Measurements from ENCODE around the gene AGO1.
A peak's percentile ranks its signal among the peaks of the same experiment; 100 is the strongest.

Gene AGO1

GRCh38 chr1:35852241-35852640 is 30.8 kb upstream of the AGO1 start:
- Histone ChIP-seq H3K27ac (ENCODE audit: low read length) (no peak overlapping the region), H3K9me3 (ENCODE audit: insufficient read depth, low read length) (no peaks in the 10 kb centered on the region), H3K36me3 (replicated peaks; ENCODE audit: low read depth, low read length) (no peaks in the 10 kb centered on the region), H2AFZ (ENCODE audit: low read depth, low read length) (no peak overlapping the region), H4K20me1 (ENCODE audit: insufficient read depth, low read length) (no peaks in the 10 kb centered on the region), H3K4me1 (ENCODE audit: low read length) (peaks cover 4% of the 10 kb centered on the region), H3K79me2 (ENCODE audit: low read length) (no peaks in the 10 kb centered on the region), H3K27me3 (ENCODE audit: low read depth, low read length) (no peaks in the 10 kb centered on the region), H3K4me3 (ENCODE audit: low read length) (no peak overlapping the region), H3K9ac (ENCODE audit: low read length) (no peak overlapping the region), H3K4me2 (ENCODE audit: low read length) (no peak overlapping the region)
- TF ChIP-seq EZH2phosphoT487 (IDR thresholded peaks at IDR 0.05; ENCODE audit: low read depth) (no peak), CTCF (IDR thresholded peaks at IDR 0.05; ENCODE audit: low read depth, low read length) (no peak)

GRCh38 chr1:35854989-35855700 is 27.9 kb upstream of the AGO1 start:
- Histone ChIP-seq H3K27ac (ENCODE audit: low read length) (no peak overlapping the region), H3K4me3 (ENCODE audit: low read length) (no peak overlapping the region)
- TF ChIP-seq CTCF (IDR thresholded peaks at IDR 0.05; ENCODE audit: low read depth, low read length) (no peak), EZH2phosphoT487 (IDR thresholded peaks at IDR 0.05; ENCODE audit: low read depth) (no peak)

GRCh38 chr1:35856964-35857363 is 26.0 kb upstream of the AGO1 start:
- Histone ChIP-seq H3K27ac (ENCODE audit: low read length) (no peak overlapping the region), H4K20me1 (ENCODE audit: insufficient read depth, low read length) (no peaks in the 10 kb centered on the region)
- TF ChIP-seq CTCF (IDR thresholded peaks at IDR 0.05; ENCODE audit: low read depth, low read length) (no peak), EZH2phosphoT487 (IDR thresholded peaks at IDR 0.05; ENCODE audit: low read depth) (no peak)

More at GRCh38 chr1:35854989-35855700, 27.9 kb upstream of the AGO1 start:
- H3K4me2 ChIP-seq (ENCODE audit: low read length): no peak overlapping the region
- no peaks in the 10 kb centered on the region for H3K4me1 ChIP-seq (ENCODE audit: low read length)
- no peaks in the 10 kb centered on the region for H3K36me3 ChIP-seq (replicated peaks; ENCODE audit: low read depth, low read length)
- no peaks in the 10 kb centered on the region for H3K9me3 ChIP-seq (ENCODE audit: insufficient read depth, low read length)
- H4K20me1 ChIP-seq (ENCODE audit: insufficient read depth, low read length): no peaks in the 10 kb centered on the region
- no peak overlapping the region for H2AFZ ChIP-seq (ENCODE audit: low read depth, low read length)
- no peaks in the 10 kb centered on the region for H3K79me2 ChIP-seq (ENCODE audit: low read length)
- no peak overlapping the region for H3K9ac ChIP-seq (ENCODE audit: low read length)
- H3K27me3 ChIP-seq (ENCODE audit: low read depth, low read length): no peaks in the 10 kb centered on the region

GRCh38 chr1:35857830-35858229 is 25.2 kb upstream of the AGO1 start:
- Histone ChIP-seq H3K4me2 (ENCODE audit: low read length) (no peak overlapping the region), H3K27ac (ENCODE audit: low read length) (no peak overlapping the region), H3K36me3 (replicated peaks; ENCODE audit: low read depth, low read length) (no peaks in the 10 kb centered on the region), H3K27me3 (ENCODE audit: low read depth, low read length) (no peaks in the 10 kb centered on the region), H2AFZ (ENCODE audit: low read depth, low read length) (no peak overlapping the region), H3K4me3 (ENCODE audit: low read length) (no peak overlapping the region), H3K9ac (ENCODE audit: low read length) (no peak overlapping the region), H4K20me1 (ENCODE audit: insufficient read depth, low read length) (no peaks in the 10 kb centered on the region), H3K4me1 (ENCODE audit: low read length) (no peaks in the 10 kb centered on the region), H3K9me3 (ENCODE audit: insufficient read depth, low read length) (no peaks in the 10 kb centered on the region), H3K79me2 (ENCODE audit: low read length) (no peaks in the 10 kb centered on the region)
- no peak for TF ChIP-seq EZH2phosphoT487 (IDR thresholded peaks at IDR 0.05; ENCODE audit: low read depth)
- peak; percentile 53 for TF ChIP-seq CTCF (IDR thresholded peaks at IDR 0.05; ENCODE audit: low read depth, low read length)

More at GRCh38 chr1:35856964-35857363, 26.0 kb upstream of the AGO1 start:
- H3K4me3 ChIP-seq (ENCODE audit: low read length): no peak overlapping the region
- H3K9ac ChIP-seq (ENCODE audit: low read length): no peak overlapping the region
- H3K36me3 ChIP-seq (replicated peaks; ENCODE audit: low read depth, low read length): no peaks in the 10 kb centered on the region
- no peaks in the 10 kb centered on the region for H3K79me2 ChIP-seq (ENCODE audit: low read length)
- H3K4me2 ChIP-seq (ENCODE audit: low read length): no peak overlapping the region
- H3K27me3 ChIP-seq (ENCODE audit: low read depth, low read length): no peaks in the 10 kb centered on the region
- H2AFZ ChIP-seq (ENCODE audit: low read depth, low read length): no peak overlapping the region
- no peaks in the 10 kb centered on the region for H3K9me3 ChIP-seq (ENCODE audit: insufficient read depth, low read length)
- no peaks in the 10 kb centered on the region for H3K4me1 ChIP-seq (ENCODE audit: low read length)

Measured in OCI-LY3 (cell line).